ENCODE measurements around the gene OIT3. TPM values are rescaled to one million over a fixed set of nuclear protein-coding genes. Genes with fewer than 3 reads are reported as not detected.

Gene OIT3
- total RNA-seq, 2 experiments from 2014 or later, result not detected

GRCh38 chr10:72930276-72930675 is 36.7 kb downstream of the OIT3 start:
- Histone ChIP-seq H3K79me2 (ENCODE audit: insufficient read depth, low read depth, low read length) (no peaks in the 10 kb centered on the region), H3K9me2 (ENCODE audit: insufficient read depth, low read length) (no peaks in the 10 kb centered on the region), H3K36me3 (ENCODE audit: insufficient read depth, low read length) (no peaks in the 10 kb centered on the region), H3K9me3 (ENCODE audit: low read length) (no peaks in the 10 kb centered on the region), H4K20me1 (ENCODE audit: insufficient read depth, low read length) (no peaks in the 10 kb centered on the region), H3K4me2 (ENCODE audit: low read length) (no peak overlapping the region), H2AFZ (ENCODE audit: low read length) (no peak overlapping the region), H3K4me1 (ENCODE audit: insufficient read depth, low read length, poor library complexity, severe bottlenecking) (no peaks in the 10 kb centered on the region), H3K4me3 (ENCODE audit: low read depth, low read length, poor library complexity, severe bottlenecking) (no peak overlapping the region), H3K27ac (ENCODE audit: low read depth, low read length, poor library complexity, severe bottlenecking) (no peak overlapping the region)
- intact Hi-C loops (cut with micrococcal nuclease; ENCODE audit: unreplicated experiment), result no loop called here
- no peak for TF ChIP-seq CTCF (conservative IDR thresholded peaks at IDR 0.05; ENCODE audit: low read length)
- TF ChIP-seq EZH2phosphoT487 (IDR thresholded peaks at IDR 0.05; ENCODE audit: borderline replicate concordance, low read depth, low read length), result no peak
- no peak for DNase-seq (ENCODE audit: low spot score)
- POLR2A ChIA-PET, result interaction anchor here (0.8 kb wide), 1 partner anchor 67 kb away, joined by 3 read pairs; no protein-coding TSS in a partner anchor
- no TSS peak for BruUV-seq (replicated peaks)
- CTCF ChIA-PET (ENCODE audit: unreplicated experiment), result no interaction called here

GRCh38 chr10:72932259-72933015 is 38.9 kb downstream of the OIT3 start:
- intact Hi-C loops (cut with micrococcal nuclease; ENCODE audit: unreplicated experiment), result no loop called here
- BruUV-seq (replicated peaks), result no TSS peak
- Histone ChIP-seq H3K4me3 (ENCODE audit: low read depth, low read length, poor library complexity, severe bottlenecking) (no peak overlapping the region), H2AFZ (ENCODE audit: low read length) (no peak overlapping the region), H3K36me3 (ENCODE audit: insufficient read depth, low read length) (no peaks in the 10 kb centered on the region), H3K4me2 (ENCODE audit: low read length) (no peak overlapping the region), H4K20me1 (ENCODE audit: insufficient read depth, low read length) (no peaks in the 10 kb centered on the region), H3K79me2 (ENCODE audit: insufficient read depth, low read depth, low read length) (no peaks in the 10 kb centered on the region), H3K27ac (ENCODE audit: low read depth, low read length, poor library complexity, severe bottlenecking) (no peak overlapping the region), H3K9me2 (ENCODE audit: insufficient read depth, low read length) (no peaks in the 10 kb centered on the region), H3K9me3 (ENCODE audit: low read length) (no peaks in the 10 kb centered on the region), H3K4me1 (ENCODE audit: insufficient read depth, low read length, poor library complexity, severe bottlenecking) (no peaks in the 10 kb centered on the region)
- no peak for DNase-seq (ENCODE audit: low spot score)
- POLR2A ChIA-PET, result interaction anchor here (0.6 kb wide), 1 partner anchor 163 kb away, joined by 4 read pairs; no protein-coding TSS in a partner anchor
- CTCF ChIA-PET (ENCODE audit: unreplicated experiment), result no interaction called here
- TF ChIP-seq EZH2phosphoT487 (IDR thresholded peaks at IDR 0.05; ENCODE audit: borderline replicate concordance, low read depth, low read length) (no peak), CTCF (conservative IDR thresholded peaks at IDR 0.05; ENCODE audit: low read length) (no peak)

GRCh38 chr10:72935361-72935760 is 41.8 kb downstream of the OIT3 start:
- Histone ChIP-seq H3K4me3 (ENCODE audit: low read depth, low read length, poor library complexity, severe bottlenecking) (no peak overlapping the region), H3K79me2 (ENCODE audit: insufficient read depth, low read depth, low read length) (no peaks in the 10 kb centered on the region), H3K4me2 (ENCODE audit: low read length) (no peak overlapping the region), H3K4me1 (ENCODE audit: insufficient read depth, low read length, poor library complexity, severe bottlenecking) (no peaks in the 10 kb centered on the region), H2AFZ (ENCODE audit: low read length) (no peak overlapping the region), H3K36me3 (ENCODE audit: insufficient read depth, low read length) (no peaks in the 10 kb centered on the region), H3K9me3 (ENCODE audit: low read length) (no peaks in the 10 kb centered on the region), H3K9me2 (ENCODE audit: insufficient read depth, low read length) (no peaks in the 10 kb centered on the region), H3K27ac (ENCODE audit: low read depth, low read length, poor library complexity, severe bottlenecking) (no peak overlapping the region), H4K20me1 (ENCODE audit: insufficient read depth, low read length) (no peaks in the 10 kb centered on the region)
- TF ChIP-seq EZH2phosphoT487 (IDR thresholded peaks at IDR 0.05; ENCODE audit: borderline replicate concordance, low read depth, low read length) (no peak), CTCF (conservative IDR thresholded peaks at IDR 0.05; ENCODE audit: low read length) (no peak)
- CTCF ChIA-PET (ENCODE audit: unreplicated experiment), result no interaction called here
- POLR2A ChIA-PET, result no interaction called here
- BruUV-seq (replicated peaks), result no TSS peak
- no peak for DNase-seq (ENCODE audit: low spot score)
- intact Hi-C loops (cut with micrococcal nuclease; ENCODE audit: unreplicated experiment), result no loop called here
